HCT116 (cell line): ENCODE data around the gene RGS12. TPM values are rescaled to one million over a fixed set of nuclear protein-coding genes. Genes with fewer than 3 reads are reported as not detected.

Experiments
- ATAC-seq: fragments of 200-7000 bp; cut with Tn5 transposase; 2 replicates; pipeline ENCODE4 v1.9.1; 2020; ENCODE audit warnings: mild to moderate bottlenecking, moderate library complexity
- BruUV-seq: library from RNA; stranded (reverse); fragments of 400-500 nt; replicated peaks from 2 replicates; lab custom pipeline; 2021; lab: Mats Ljungman, UMichigan
- CTCF ChIA-PET: fragments of 300-600 bp; sonication (Branson Sonifier 250); formaldehyde crosslinking; loops from one replicate; lab custom pipeline; 2021; ENCODE audit warnings: antibody characterized with exemption; lab: Charles Lee
- POLR2A ChIA-PET: fragments of 300-600, 350-600 bp; sonication (Branson Sonifier 250); formaldehyde crosslinking; loops from one replicate; lab custom pipeline; 2021; ENCODE audit warnings: antibody characterized with exemption; lab: Charles Lee
- RAD21 ChIA-PET, 2 experiments: fragments of 300-600 bp; sonication (Branson Sonifier 250); formaldehyde crosslinking; loops; one replicate each; lab custom pipeline; 2023; ENCODE audit warnings: low total read pairs in 2 of 2; ENCODE audit not compliant: uncharacterized antibody in 2 of 2, unreplicated experiment in 2 of 2, low non-redundant PET in 1 of 2; lab: Charles Lee
- DNase-seq: peaks from one replicate; pipeline ENCODE4 v3.0.0-alpha.2; 2010; ENCODE audit warnings: low read depth, low spot score
- H2AFZ ChIP-seq: fragments of 200-600 bp; shearing (Covaris generic), sonication (generic); 2 replicates; pipeline ENCODE4 v1.6.1; 2017; ENCODE audit warnings: low read depth, mixed run types, mixed read lengths, antibody characterized with exemption, low read length; ENCODE audit not compliant: poor library complexity, severe bottlenecking
- H3K27ac ChIP-seq: 2 replicates; pipeline ENCODE4 v1.5.1; 2012; ENCODE audit warnings: low read depth, low read length
- H3K27me3 ChIP-seq: fragments of 200-600 bp; sonication (generic); 2 replicates; pipeline ENCODE4 v1.6.1; 2016; ENCODE audit warnings: mixed run types, low read length, mixed read lengths; ENCODE audit not compliant: insufficient read depth
- H3K36me3 ChIP-seq, 2 experiments: fragments of 200-500 bp in 1 of 2; fragments of 200-600 bp in 1 of 2; sonication (Bioruptor generic) in 1 of 2; sonication (generic) in 1 of 2; 2 replicates each; pipeline versions ENCODE4 v1.5.1 to v1.6.1; 2014 to 2016; ENCODE audit warnings: low read length in 2 of 2, inconsistent platforms in 1 of 2, mixed read lengths in 1 of 2, mixed run types in 1 of 2; ENCODE audit not compliant: insufficient read depth in 2 of 2, control insufficient read depth in 1 of 2
- H3K4me1 ChIP-seq, 2 experiments: fragments of 200-600 bp in 1 of 2; sonication (generic) in 1 of 2; 2 replicates each; pipeline versions ENCODE4 v1.5.1 to v1.6.1; 2012 to 2017; ENCODE audit warnings: low read length in 2 of 2, inconsistent platforms in 1 of 2, mild to moderate bottlenecking in 1 of 2, mixed read lengths in 1 of 2, mixed run types in 1 of 2, moderate library complexity in 1 of 2; ENCODE audit not compliant: insufficient read depth in 2 of 2, control insufficient read depth in 1 of 2
- H3K4me2 ChIP-seq: fragments of 200-600 bp; sonication (generic); 2 replicates; pipeline ENCODE4 v1.6.1; 2017; ENCODE audit warnings: mixed run types, low read length, mixed read lengths
- H3K4me3 ChIP-seq, 2 experiments: fragments of 200-600 bp in 1 of 2; sonication (generic) in 1 of 2; replicated peaks in 1 of 2; 2 replicates each; pipeline ENCODE4 v1.5.1; 2011 to 2016; ENCODE audit warnings: low read length in 2 of 2, control low read depth in 1 of 2, low read depth in 1 of 2, mild to moderate bottlenecking in 1 of 2, mixed read lengths in 1 of 2, mixed run types in 1 of 2
- H3K79me2 ChIP-seq: fragments of 200-600 bp; sonication (generic); 2 replicates; pipeline ENCODE4 v1.6.1; 2017; ENCODE audit warnings: mild to moderate bottlenecking, mixed run types, low read length, moderate library complexity, mixed read lengths; ENCODE audit not compliant: insufficient read depth
- H3K9ac ChIP-seq: fragments of 200-600 bp; sonication (generic); 2 replicates; pipeline ENCODE4 v1.6.1; 2016; ENCODE audit warnings: low read length, mixed read lengths
- H3K9me2 ChIP-seq: fragments of 200-600 bp; sonication (generic), shearing (Covaris generic); 2 replicates; pipeline ENCODE4 v1.6.1; 2017; ENCODE audit warnings: mixed run types, mild to moderate bottlenecking, moderate library complexity; ENCODE audit not compliant: insufficient read depth
- H3K9me3 ChIP-seq, 2 experiments: fragments of 200-500 bp in 1 of 2; fragments of 200-600 bp in 1 of 2; sonication (Bioruptor generic) in 1 of 2; sonication (generic) in 1 of 2; 2 replicates each; pipeline ENCODE4 v1.6.1; 2014 to 2017; ENCODE audit warnings: low read length in 2 of 2, mixed read lengths in 2 of 2, inconsistent platforms in 1 of 2, low read depth in 1 of 2, mild to moderate bottlenecking in 1 of 2, mixed run types in 1 of 2, moderate library complexity in 1 of 2; ENCODE audit not compliant: control insufficient read depth in 1 of 2, insufficient read depth in 1 of 2
- H4K20me1 ChIP-seq: fragments of 200-600 bp; sonication (generic), shearing (Covaris generic); 2 replicates; pipeline ENCODE4 v1.6.1; 2017; ENCODE audit warnings: mixed run types, mild to moderate bottlenecking, moderate library complexity; ENCODE audit not compliant: insufficient read depth
- ATF3 ChIP-seq: IDR thresholded peaks from 2 replicates; pipeline ENCODE4 v1.6.1; 2012
- CBX3 ChIP-seq: IDR thresholded peaks from 2 replicates; pipeline ENCODE4 v1.6.1; 2012; ENCODE audit warnings: low read depth
- ELF1 ChIP-seq: IDR thresholded peaks from 2 replicates; pipeline ENCODE4 v1.6.1; 2012; ENCODE audit warnings: low read depth, borderline replicate concordance
- EZH2 ChIP-seq: fragments of 200-600 bp; sonication (generic); IDR thresholded peaks from 2 replicates; pipeline ENCODE4 v1.6.1; 2017; ENCODE audit warnings: antibody characterized with exemption, mixed run types
- FOSL1 ChIP-seq: IDR thresholded peaks from 2 replicates; pipeline ENCODE4 v1.6.1; 2012; ENCODE audit warnings: low read depth
- JUND ChIP-seq: IDR thresholded peaks from 2 replicates; pipeline ENCODE4 v1.6.1; 2012
- MAX ChIP-seq: IDR thresholded peaks from 2 replicates; pipeline ENCODE4 v1.6.1; 2012
- POLR2A ChIP-seq: IDR thresholded peaks from 2 replicates; pipeline ENCODE4 v1.7.0; 2011; ENCODE audit warnings: borderline replicate concordance; ENCODE audit not compliant: insufficient read depth, insufficient read length; ENCODE audit errors: extremely low read depth
- POLR2AphosphoS5 ChIP-seq: IDR thresholded peaks from 2 replicates; pipeline ENCODE4 v1.6.1; 2011; ENCODE audit warnings: mild to moderate bottlenecking, low read depth, low read length, moderate library complexity
- RAD21 ChIP-seq: IDR thresholded peaks from 2 replicates; pipeline ENCODE4 v1.6.1; 2012; ENCODE audit warnings: low read depth, mild to moderate bottlenecking
- REST ChIP-seq: IDR thresholded peaks from 2 replicates; pipeline ENCODE4 v1.6.1; 2012; ENCODE audit warnings: low read depth
- SIN3A ChIP-seq: IDR thresholded peaks from 2 replicates; pipeline ENCODE4 v1.6.1; 2012; ENCODE audit warnings: low read depth
- SP1 ChIP-seq: IDR thresholded peaks from 2 replicates; pipeline ENCODE4 v1.6.1; 2012; ENCODE audit warnings: low read depth
- SRF ChIP-seq: IDR thresholded peaks from 2 replicates; pipeline ENCODE4 v1.6.1; 2012; ENCODE audit warnings: low read depth
- ZBTB33 ChIP-seq: IDR thresholded peaks from 2 replicates; pipeline ENCODE4 v1.6.1; 2011; ENCODE audit warnings: mild to moderate bottlenecking, low read length, moderate library complexity; ENCODE audit not compliant: insufficient replicate concordance; ENCODE audit errors: extremely low read depth
- ZFX ChIP-seq: fragments of 450-650 bp; IDR thresholded peaks from 2 replicates; pipeline ENCODE4 v1.6.1; 2017
- intact Hi-C: fragments of 100-400 bp; cut with micrococcal nuclease; formaldehyde crosslinking; loops from 2 replicates; pipeline ENCODE4 v1.10.0; 2022
- total RNA-seq: library from RNA; stranded (reverse); gene quantifications from one replicate; pipeline ENCODE4 v1.2.1, GENCODE V29; 2021; ENCODE audit not compliant: unreplicated experiment

The RGS12 gene
- total RNA-seq, 1 experiment from 2014 or later: 22.2 TPM

GRCh38 chr4:3332498-3332897 lies 39.7 kb downstream of the RGS12 start:
- Histone ChIP-seq H4K20me1 (no peaks in the 10 kb centered on the region), H3K36me3 (no peaks in the 10 kb centered on the region), H3K4me2 (no peak overlapping the region), H3K4me3 (no peak overlapping the region), H3K9ac (no peak overlapping the region), H3K27me3 (no peaks in the 10 kb centered on the region), H3K4me1 (no peaks in the 10 kb centered on the region), H3K27ac (no peak overlapping the region), H3K9me2 (no peaks in the 10 kb centered on the region), H2AFZ (no peak overlapping the region), H3K79me2 (peaks cover 6% of the 10 kb centered on the region; the same call in 1 of the 2 replicates), H3K9me3 (no peaks in the 10 kb centered on the region)
- TF ChIP-seq POLR2AphosphoS5: no peak
- TF ChIP-seq MAX: no peak
- no peak for TF ChIP-seq SP1
- ChIA-PET CTCF (no interaction called here), RAD21 (no interaction called here), POLR2A (no interaction called here)
- intact Hi-C loops: no loop called here
- no peak for ATAC-seq
- BruUV-seq: no TSS peak
- no peak for DNase-seq

GRCh38 chr4:3334316-3334715 lies 41.5 kb downstream of the RGS12 start:
- no peaks in the 10 kb centered on the region for H3K9me3 ChIP-seq
- TF ChIP-seq ELF1 (no peak), SRF (no peak), ATF3 (no peak), ZFX (no peak), JUND (no peak), FOSL1 (no peak), POLR2AphosphoS5 (no peak), CBX3 (no peak), ZBTB33 (no peak), SIN3A (no peak), POLR2A (no peak), RAD21 (no peak), EZH2 (no peak), MAX (no peak), REST (no peak)

More at GRCh38 chr4:3334316-3334715, 41.5 kb downstream of the RGS12 start:
- Histone ChIP-seq H2AFZ (no peak overlapping the region), H3K27me3 (no peaks in the 10 kb centered on the region), H3K4me3 (no peak overlapping the region), H3K27ac (no peak overlapping the region), H4K20me1 (no peaks in the 10 kb centered on the region), H3K36me3 (no peaks in the 10 kb centered on the region), H3K4me1 (no peaks in the 10 kb centered on the region; a peak in 1 of 4 replicates), H3K79me2 (peaks cover 6% of the 10 kb centered on the region; the same call in 1 of the 2 replicates), H3K4me2 (no peak overlapping the region), H3K9me2 (no peaks in the 10 kb centered on the region), H3K9ac (no peak overlapping the region)
- RAD21 ChIA-PET: no interaction called here
- POLR2A ChIA-PET: no interaction called here
- no peak for ATAC-seq
- CTCF ChIA-PET: interaction anchor here (0.8 to 1.5 kb wide), 4 partner anchors 9 to 146 kb away, joined by 3 to 4 read pairs (median 4); no protein-coding TSS in a partner anchor
- no peak for DNase-seq
- BruUV-seq: no TSS peak
- intact Hi-C loops: no loop called here
